Measurements from ENCODE around the gene ZMYM4.

- no peak for TF ChIP-seq ZNF396 (CRISPR knock-in tag; IDR thresholded peaks at IDR 0.05; ENCODE audit: borderline replicate concordance)
- no peak for TF ChIP-seq ATF3 (CRISPR knock-in tag; conservative IDR thresholded peaks at IDR 0.05)
- TF ChIP-seq MAX (CRISPR knock-in tag; IDR thresholded peaks at IDR 0.05), result no peak
- TF ChIP-seq ZNF281 (CRISPR knock-in tag; IDR thresholded peaks at IDR 0.05), result no peak
Observed at GRCh38 chr1:35266306-35266705, 2.2 kb upstream of the ZMYM4 start.

Data from WTC11 (cell line).